C4-2B (cell line): Measurements from ENCODE around the gene ARID4B.

Experiments used
- ZFX ChIP-seq: fragments of 450-650 bp; IDR thresholded peaks from 2 replicates; pipeline ENCODE4 v1.6.1; 2017
- TF ChIP-seq, protein P1 (sequence below): fragments of 450-650 bp; conservative IDR thresholded peaks from 2 replicates; pipeline ENCODE4 v1.5.1; 2017; ENCODE audit warnings: mild to moderate bottlenecking

DNA sequence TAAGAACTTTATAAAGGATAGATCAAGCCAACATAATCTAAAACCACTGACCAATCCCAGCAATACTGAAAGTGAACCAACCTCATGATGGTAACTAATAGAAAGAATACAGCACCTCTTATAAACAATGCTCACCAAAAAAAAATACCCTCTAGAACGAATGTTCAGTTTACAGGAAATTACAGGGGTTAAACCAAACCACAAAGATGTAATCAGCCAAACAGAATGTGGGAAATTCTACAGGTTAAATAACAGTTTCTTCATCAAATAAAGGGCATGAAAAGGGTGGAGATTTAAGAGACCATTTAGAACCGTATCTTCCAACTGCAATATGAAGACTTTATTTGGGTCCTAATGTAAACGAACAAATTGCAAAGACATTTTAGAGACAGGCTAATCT lies 30.4 kb downstream of the ARID4B start:
- TF ChIP-seq, protein P1, sequence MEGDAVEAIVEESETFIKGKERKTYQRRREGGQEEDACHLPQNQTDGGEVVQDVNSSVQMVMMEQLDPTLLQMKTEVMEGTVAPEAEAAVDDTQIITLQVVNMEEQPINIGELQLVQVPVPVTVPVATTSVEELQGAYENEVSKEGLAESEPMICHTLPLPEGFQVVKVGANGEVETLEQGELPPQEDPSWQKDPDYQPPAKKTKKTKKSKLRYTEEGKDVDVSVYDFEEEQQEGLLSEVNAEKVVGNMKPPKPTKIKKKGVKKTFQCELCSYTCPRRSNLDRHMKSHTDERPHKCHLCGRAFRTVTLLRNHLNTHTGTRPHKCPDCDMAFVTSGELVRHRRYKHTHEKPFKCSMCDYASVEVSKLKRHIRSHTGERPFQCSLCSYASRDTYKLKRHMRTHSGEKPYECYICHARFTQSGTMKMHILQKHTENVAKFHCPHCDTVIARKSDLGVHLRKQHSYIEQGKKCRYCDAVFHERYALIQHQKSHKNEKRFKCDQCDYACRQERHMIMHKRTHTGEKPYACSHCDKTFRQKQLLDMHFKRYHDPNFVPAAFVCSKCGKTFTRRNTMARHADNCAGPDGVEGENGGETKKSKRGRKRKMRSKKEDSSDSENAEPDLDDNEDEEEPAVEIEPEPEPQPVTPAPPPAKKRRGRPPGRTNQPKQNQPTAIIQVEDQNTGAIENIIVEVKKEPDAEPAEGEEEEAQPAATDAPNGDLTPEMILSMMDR = no peak
- no peak for TF ChIP-seq ZFX
